Kidney epithelial cell (primary cell): ENCODE results near the gene TEX48. TPM values are rescaled to one million over a fixed set of nuclear protein-coding genes. Genes with fewer than 3 reads are reported as not detected.

Experiments
- DNase-seq: peaks from one replicate; pipeline ENCODE4 v3.0.0-alpha.2; 2010; ENCODE audit warnings: low read depth
- H3K27me3 ChIP-seq: 2 replicates; pipeline ENCODE4 v1.6.0; 2011; ENCODE audit warnings: low read length; ENCODE audit not compliant: control insufficient read depth, insufficient read depth
- H3K36me3 ChIP-seq: 2 replicates; pipeline ENCODE4 v1.5.1; 2011; ENCODE audit warnings: low read length; ENCODE audit not compliant: control insufficient read depth, insufficient read depth
- H3K4me3 ChIP-seq: 2 replicates; pipeline ENCODE4 v1.5.1; 2011; ENCODE audit warnings: low read depth, mild to moderate bottlenecking, control low read depth, low read length
- total RNA-seq: library from RNA; depleted of rRNA; stranded (reverse); fragments of >200 nt; gene quantifications from 2 replicates; pipeline ENCODE4 v1.2.3, GENCODE V29; 2015
- TF ChIP-seq, protein P1 (sequence below): IDR thresholded peaks from 2 replicates; pipeline ENCODE4 v1.5.1; 2011; ENCODE audit warnings: mild to moderate bottlenecking, moderate library complexity, low read length, control low read depth, inconsistent platforms; ENCODE audit not compliant: insufficient read depth, poor library complexity, severe bottlenecking

TEX48 gene
- total RNA-seq, 1 donor from 2014 or later = not detected

DNA sequence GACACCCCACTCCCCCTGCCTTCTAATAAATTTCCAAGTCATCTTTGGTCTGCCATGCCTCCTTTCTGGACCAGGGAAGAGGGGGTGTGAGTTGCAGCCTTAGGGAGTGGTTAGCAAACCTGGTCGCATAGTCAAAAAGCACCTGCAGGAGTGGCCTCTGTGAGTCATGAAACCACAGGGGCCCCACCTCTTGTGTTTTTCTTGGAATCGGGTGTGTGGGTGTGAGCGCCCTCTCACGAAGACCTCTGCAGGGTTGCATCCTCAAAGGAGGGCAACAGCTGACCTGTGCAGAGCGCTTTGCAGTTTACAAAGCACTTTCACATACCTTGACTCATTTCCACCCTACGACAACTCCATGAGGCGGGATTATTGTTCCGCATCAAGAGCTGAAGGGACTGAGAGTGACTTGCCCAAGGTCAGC lies 36.8 kb upstream of the TEX48 start:
- Histone ChIP-seq H3K27me3 (no peaks in the 10 kb centered on the region), H3K4me3 (no peak overlapping the region), H3K36me3 (no peaks in the 10 kb centered on the region)
- peak; percentile 69 for DNase-seq
- TF ChIP-seq, protein P1, sequence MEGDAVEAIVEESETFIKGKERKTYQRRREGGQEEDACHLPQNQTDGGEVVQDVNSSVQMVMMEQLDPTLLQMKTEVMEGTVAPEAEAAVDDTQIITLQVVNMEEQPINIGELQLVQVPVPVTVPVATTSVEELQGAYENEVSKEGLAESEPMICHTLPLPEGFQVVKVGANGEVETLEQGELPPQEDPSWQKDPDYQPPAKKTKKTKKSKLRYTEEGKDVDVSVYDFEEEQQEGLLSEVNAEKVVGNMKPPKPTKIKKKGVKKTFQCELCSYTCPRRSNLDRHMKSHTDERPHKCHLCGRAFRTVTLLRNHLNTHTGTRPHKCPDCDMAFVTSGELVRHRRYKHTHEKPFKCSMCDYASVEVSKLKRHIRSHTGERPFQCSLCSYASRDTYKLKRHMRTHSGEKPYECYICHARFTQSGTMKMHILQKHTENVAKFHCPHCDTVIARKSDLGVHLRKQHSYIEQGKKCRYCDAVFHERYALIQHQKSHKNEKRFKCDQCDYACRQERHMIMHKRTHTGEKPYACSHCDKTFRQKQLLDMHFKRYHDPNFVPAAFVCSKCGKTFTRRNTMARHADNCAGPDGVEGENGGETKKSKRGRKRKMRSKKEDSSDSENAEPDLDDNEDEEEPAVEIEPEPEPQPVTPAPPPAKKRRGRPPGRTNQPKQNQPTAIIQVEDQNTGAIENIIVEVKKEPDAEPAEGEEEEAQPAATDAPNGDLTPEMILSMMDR = peak; percentile 19

DNA sequence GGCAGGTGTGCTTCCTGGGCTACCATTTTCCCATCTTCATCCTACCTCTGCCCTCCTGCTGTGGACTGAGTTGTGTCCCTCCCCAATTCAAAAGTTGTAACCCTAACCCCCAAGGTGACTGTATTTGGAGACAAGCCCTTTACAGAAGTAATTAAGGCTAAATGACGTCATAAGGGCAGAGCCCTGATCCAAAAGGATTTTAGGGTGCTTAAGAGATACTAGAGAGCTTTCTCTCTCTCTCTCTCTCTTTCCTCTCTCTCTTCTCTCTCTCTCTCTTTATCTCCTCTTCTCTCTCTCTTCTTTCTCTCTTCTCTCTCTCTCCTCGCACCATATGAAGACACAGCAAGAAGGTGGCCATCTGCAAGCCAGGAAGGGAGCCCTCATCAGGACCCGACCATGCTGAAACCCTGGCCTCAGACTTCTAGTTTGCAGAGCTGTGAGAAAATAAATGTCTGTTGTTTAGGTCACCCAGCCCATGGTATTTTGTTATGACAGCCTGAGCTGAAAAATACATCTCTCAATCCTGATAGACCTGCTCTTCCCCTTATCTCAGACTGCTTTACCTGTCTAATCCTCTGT lies 36.0 kb upstream of the TEX48 start:
- no peak for DNase-seq
- TF ChIP-seq, protein P1 = no peak
- Histone ChIP-seq H3K4me3 (no peak overlapping the region), H3K27me3 (no peaks in the 10 kb centered on the region), H3K36me3 (no peaks in the 10 kb centered on the region)

DNA sequence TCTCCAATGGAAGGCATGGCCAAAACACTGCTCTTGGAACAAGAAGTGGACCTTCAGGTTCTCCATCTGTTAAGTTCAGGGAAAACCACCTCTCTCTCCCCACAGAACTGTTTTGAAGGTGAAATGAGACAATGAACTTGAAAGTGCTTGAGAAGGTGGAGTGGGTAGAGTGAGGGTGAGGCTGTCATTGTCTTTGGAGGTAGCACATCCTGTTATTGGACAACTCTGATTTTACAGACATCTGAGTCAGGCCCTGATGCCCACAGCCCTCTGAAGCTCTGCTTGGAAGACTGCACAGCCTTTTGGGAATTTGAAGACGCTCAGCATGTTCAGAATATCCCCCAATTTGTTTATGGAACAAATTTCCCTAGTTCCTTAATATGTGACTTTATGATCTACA lies 27.6 kb upstream of the TEX48 start:
- no peak for DNase-seq
- TF ChIP-seq, protein P1 = no peak
- H3K27me3 ChIP-seq = no peaks in the 10 kb centered on the region
- no peak overlapping the region for H3K4me3 ChIP-seq
- no peaks in the 10 kb centered on the region for H3K36me3 ChIP-seq

DNA sequence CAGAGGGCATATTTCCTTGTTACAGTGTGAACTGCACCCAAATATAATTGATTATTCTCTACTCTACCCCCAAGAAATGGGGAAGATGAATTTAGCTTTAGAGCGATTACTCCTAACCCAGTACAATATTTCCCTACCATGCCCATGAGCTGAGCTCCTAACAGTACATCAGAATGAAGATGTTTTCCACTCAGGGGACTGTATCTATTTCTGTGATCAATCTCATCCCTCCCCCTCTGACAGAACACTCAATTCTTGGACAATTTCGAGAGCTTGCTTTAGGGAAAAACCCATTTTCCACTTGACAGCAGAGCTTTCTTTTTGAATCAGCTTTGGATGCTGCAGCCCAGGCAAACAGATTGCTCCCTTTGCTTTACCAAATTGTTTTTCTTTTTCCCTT lies 24.7 kb upstream of the TEX48 start:
- no peak overlapping the region for H3K4me3 ChIP-seq
- DNase-seq = no peak
- H3K36me3 ChIP-seq = no peaks in the 10 kb centered on the region
- no peaks in the 10 kb centered on the region for H3K27me3 ChIP-seq
- TF ChIP-seq, protein P1 = no peak

DNA sequence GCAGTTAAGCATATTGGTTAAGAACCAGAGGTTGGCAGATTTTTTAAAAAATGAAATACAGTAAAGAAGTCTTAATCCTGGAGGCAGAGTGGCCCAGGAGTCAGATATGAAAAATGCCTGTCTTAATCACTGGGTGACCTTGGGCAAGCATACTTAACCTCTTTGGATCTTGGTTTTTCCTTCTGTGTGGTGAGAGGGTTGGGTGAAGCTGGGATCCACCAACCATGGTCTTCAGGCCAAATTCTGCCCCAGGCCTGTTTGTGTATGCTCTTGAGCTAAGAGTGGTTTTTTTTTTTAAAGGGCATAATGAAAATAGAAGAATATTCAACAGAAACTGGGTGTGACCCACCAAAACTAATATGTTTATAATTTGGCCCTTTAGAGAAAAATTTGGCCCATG lies 20.0 kb upstream of the TEX48 start:
- Histone ChIP-seq H3K4me3 (no peak overlapping the region), H3K27me3 (no peaks in the 10 kb centered on the region), H3K36me3 (no peaks in the 10 kb centered on the region)
- TF ChIP-seq, protein P1 = no peak
- no peak for DNase-seq

DNA sequence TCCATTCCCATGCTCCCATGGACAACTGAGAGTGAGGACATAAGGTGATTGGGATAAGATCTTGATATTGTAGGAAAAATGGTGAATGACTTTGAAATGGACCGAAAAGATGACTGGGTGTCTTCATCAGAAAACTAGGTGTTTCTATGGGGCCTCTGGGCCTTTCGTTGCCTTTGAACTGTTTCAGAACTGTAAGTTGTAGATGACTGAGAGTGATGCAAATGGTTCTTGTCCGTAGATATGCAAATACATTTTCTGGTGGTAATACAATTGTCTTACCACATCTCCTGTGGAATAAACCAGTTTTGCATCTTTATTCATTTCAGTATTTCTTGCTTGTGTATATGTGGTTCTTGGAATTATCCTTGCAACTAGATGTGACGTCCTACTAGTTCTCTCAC lies 16.0 kb upstream of the TEX48 start:
- Histone ChIP-seq H3K36me3 (no peaks in the 10 kb centered on the region), H3K27me3 (no peaks in the 10 kb centered on the region), H3K4me3 (no peak overlapping the region)
- TF ChIP-seq, protein P1 = no peak
- DNase-seq = no peak
